ENCODE data around the gene DBN1.
A peak's percentile ranks its signal among the peaks of the same experiment; 100 is the strongest.

The DBN1 gene

GRCh38 chr5:177439518-177440053 is 33.8 kb downstream of the DBN1 start:
- H3K36me3 ChIP-seq (ENCODE audit: low read depth): peaks cover 34% of the 10 kb centered on the region
- DNase-seq (ENCODE audit: low spot score): no peak

GRCh38 chr5:177438468-177438867 is 35.0 kb downstream of the DBN1 start:
- no peaks in the 10 kb centered on the region for H3K4me1 ChIP-seq (ENCODE audit: insufficient read depth, poor library complexity, severe bottlenecking)
- no peak overlapping the region for H3K27ac ChIP-seq (ENCODE audit: poor library complexity, severe bottlenecking)
- DNase-seq (ENCODE audit: low spot score) (no peak), ATAC-seq (ENCODE audit: low read depth) (no peak)
- TF ChIP-seq CTCF (IDR thresholded peaks at IDR 0.05; ENCODE audit: poor library complexity, severe bottlenecking): no peak
- no peak overlapping the region for H3K4me3 ChIP-seq (ENCODE audit: severe bottlenecking)
- no peaks in the 10 kb centered on the region for H3K27me3 ChIP-seq (ENCODE audit: insufficient read depth, poor library complexity, severe bottlenecking)
- H3K9me3 ChIP-seq (ENCODE audit: severe bottlenecking): no peaks in the 10 kb centered on the region
- peaks cover 44% of the 10 kb centered on the region for H3K36me3 ChIP-seq (ENCODE audit: low read depth)

More at GRCh38 chr5:177439518-177440053, 33.8 kb downstream of the DBN1 start:
- no peak overlapping the region for H3K27ac ChIP-seq (ENCODE audit: poor library complexity, severe bottlenecking)
- no peak overlapping the region for H3K4me3 ChIP-seq (ENCODE audit: severe bottlenecking)
- no peak for ATAC-seq (ENCODE audit: low read depth)
- no peak for TF ChIP-seq CTCF (IDR thresholded peaks at IDR 0.05; ENCODE audit: poor library complexity, severe bottlenecking)
- H3K9me3 ChIP-seq (ENCODE audit: severe bottlenecking): no peaks in the 10 kb centered on the region
- no peaks in the 10 kb centered on the region for H3K27me3 ChIP-seq (ENCODE audit: insufficient read depth, poor library complexity, severe bottlenecking)
- no peaks in the 10 kb centered on the region for H3K4me1 ChIP-seq (ENCODE audit: insufficient read depth, poor library complexity, severe bottlenecking)

- no peak for DNase-seq (ENCODE audit: low spot score)
- TF ChIP-seq CTCF (IDR thresholded peaks at IDR 0.05; ENCODE audit: poor library complexity, severe bottlenecking): no peak
Measured at GRCh38 chr5:177437623-177438022, 35.8 kb downstream of the DBN1 start.

GRCh38 chr5:177435847-177436536 is 37.4 kb downstream of the DBN1 start:
- Histone ChIP-seq H3K9me3 (ENCODE audit: severe bottlenecking) (no peaks in the 10 kb centered on the region), H3K27me3 (ENCODE audit: insufficient read depth, poor library complexity, severe bottlenecking) (no peaks in the 10 kb centered on the region), H3K4me3 (ENCODE audit: severe bottlenecking) (no peak overlapping the region), H3K36me3 (ENCODE audit: low read depth) (peaks cover 69% of the 10 kb centered on the region), H3K27ac (ENCODE audit: poor library complexity, severe bottlenecking) (no peak overlapping the region), H3K4me1 (ENCODE audit: insufficient read depth, poor library complexity, severe bottlenecking) (no peaks in the 10 kb centered on the region)
- ATAC-seq (ENCODE audit: low read depth): no peak
- no peak for TF ChIP-seq CTCF (IDR thresholded peaks at IDR 0.05; ENCODE audit: poor library complexity, severe bottlenecking)
- peak; percentile 78 for DNase-seq (ENCODE audit: low spot score)

More at GRCh38 chr5:177437623-177438022, 35.8 kb downstream of the DBN1 start:
- Histone ChIP-seq H3K9me3 (ENCODE audit: severe bottlenecking) (no peaks in the 10 kb centered on the region), H3K27ac (ENCODE audit: poor library complexity, severe bottlenecking) (no peak overlapping the region), H3K4me3 (ENCODE audit: severe bottlenecking) (no peak overlapping the region), H3K4me1 (ENCODE audit: insufficient read depth, poor library complexity, severe bottlenecking) (no peaks in the 10 kb centered on the region), H3K36me3 (ENCODE audit: low read depth) (peaks cover 53% of the 10 kb centered on the region), H3K27me3 (ENCODE audit: insufficient read depth, poor library complexity, severe bottlenecking) (no peaks in the 10 kb centered on the region)
- ATAC-seq (ENCODE audit: low read depth): no peak

All from RWPE2 (cell line).